K562 (cell line): ENCODE measurements around the gene ADAM22. TPM values are rescaled to one million over a fixed set of nuclear protein-coding genes. Genes with fewer than 3 reads are reported as not detected.

Experiments used
- ATAC-seq: fragments of 200-7000 bp; cut with Tn5 transposase; 3 replicates; pipeline ENCODE4 v1.9.1; 2020; ENCODE audit warnings: moderate library complexity
- BruUV-seq: library from RNA; stranded (reverse); fragments of 400-500 nt; replicated peaks from 2 replicates; lab custom pipeline; 2021; lab: Mats Ljungman, UMichigan
- CTCF ChIA-PET: fragments of 300-600 bp; formaldehyde crosslinking; extraction: SDS; loops from one replicate; lab custom pipeline; 2021; ENCODE audit warnings: low intra/inter-chr PET ratio; lab: Yijun Ruan, JAX
- POLR2A ChIA-PET: fragments of 300-600, 350-650 bp; sonication (Branson Sonifier 250); formaldehyde crosslinking; extraction: SDS; loops from one replicate; lab custom pipeline; 2021; ENCODE audit warnings: antibody characterized with exemption, inconsistent platforms; lab: Yijun Ruan, JAX
- DNase-seq, 4 experiments: peaks; one replicate each; pipeline versions ENCODE4 v3.0.0 to v3.0.0-alpha.2; 2011 to 2018; ENCODE audit warnings: low spot score in 3 of 4, mixed read lengths in 3 of 4; ENCODE audit errors: extremely low read depth in 1 of 4
- FAIRE-seq: peaks from 2 replicates; lab custom pipeline; 2011; peaks lifted over from hg19 to GRCh38; lab: Jason Lieb, UNC
- H2AFZ ChIP-seq: 2 replicates; pipeline ENCODE4 v1.6.0; 2011; ENCODE audit warnings: low read depth, low read length, control low read depth, inconsistent platforms
- H3K27ac ChIP-seq: fragments of 200-600 bp; 3 replicates; pipeline ENCODE4 v1.8.0; 2011; ENCODE audit warnings: low read depth, mild to moderate bottlenecking, control low read depth, inconsistent platforms, low read length, moderate library complexity, mixed read lengths; ENCODE audit errors: extremely low read depth
- H3K27me3 ChIP-seq, 2 experiments: fragments of 300-600 bp in 1 of 2; 2 replicates in 1 of 2; 3 replicates in 1 of 2; pipeline versions ENCODE4 v1.6.0 to v1.8.0; 2011; ENCODE audit warnings: inconsistent platforms in 2 of 2, low read length in 2 of 2, mild to moderate bottlenecking in 1 of 2, mixed read lengths in 1 of 2, moderate library complexity in 1 of 2; ENCODE audit not compliant: control insufficient read depth in 2 of 2, insufficient read depth in 2 of 2
- H3K36me3 ChIP-seq: fragments of 300-600 bp; 3 replicates; pipeline ENCODE4 v1.8.0; 2011; ENCODE audit warnings: mild to moderate bottlenecking, low read length, inconsistent platforms; ENCODE audit not compliant: control insufficient read depth, insufficient read depth
- H3K4me1 ChIP-seq, 2 experiments: fragments of 200-600 bp in 1 of 2; replicated peaks in 1 of 2; 2 replicates in 1 of 2; 3 replicates in 1 of 2; pipeline versions ENCODE4 v1.5.1 to v1.8.0; 2011; ENCODE audit warnings: inconsistent platforms in 2 of 2, low read length in 2 of 2, mild to moderate bottlenecking in 1 of 2, mixed read lengths in 1 of 2, moderate library complexity in 1 of 2; ENCODE audit not compliant: control insufficient read depth in 2 of 2, insufficient read depth in 2 of 2
- H3K4me2 ChIP-seq: 2 replicates; pipeline ENCODE4 v1.6.1; 2011; ENCODE audit warnings: low read length, control low read depth, inconsistent platforms, mixed read lengths; ENCODE audit not compliant: insufficient read depth
- H3K4me3 ChIP-seq: fragments of 200-600 bp; sonication (generic), shearing (Covaris generic); 2 replicates; pipeline ENCODE4 v1.5.1; 2016; ENCODE audit warnings: control low read depth, inconsistent platforms
- H3K79me2 ChIP-seq: fragments of 200-600 bp; 3 replicates; pipeline ENCODE4 v1.8.0; 2011; ENCODE audit warnings: low read length, inconsistent platforms; ENCODE audit not compliant: control insufficient read depth, insufficient read depth
- H3K9ac ChIP-seq, 2 experiments: 2 replicates each; pipeline versions ENCODE4 v1.6.0 to v1.6.1; 2011; ENCODE audit warnings: low read depth in 2 of 2, low read length in 2 of 2, control low read depth in 1 of 2, inconsistent platforms in 1 of 2, mild to moderate bottlenecking in 1 of 2, mixed read lengths in 1 of 2; ENCODE audit not compliant: insufficient read depth in 1 of 2
- H3K9me1 ChIP-seq: one replicate; pipeline ENCODE4 v1.6.0; 2011; ENCODE audit warnings: inconsistent platforms, mild to moderate bottlenecking, low read length, moderate library complexity; ENCODE audit not compliant: control insufficient read depth, insufficient read depth
- H3K9me3 ChIP-seq: replicated peaks from 2 replicates; pipeline ENCODE4 v1.5.1; 2011; ENCODE audit warnings: low read depth, low read length, inconsistent platforms; ENCODE audit not compliant: control insufficient read depth, insufficient read depth
- H4K20me1 ChIP-seq: replicated peaks from 2 replicates; pipeline ENCODE4 v1.6.1; 2011; ENCODE audit warnings: low read length, inconsistent platforms, mixed read lengths; ENCODE audit not compliant: control insufficient read depth, insufficient read depth
- CBX5 ChIP-seq: IDR thresholded peaks from 2 replicates; pipeline ENCODE4 v1.6.1; 2014; ENCODE audit warnings: low read depth, borderline replicate concordance
- E2F5 ChIP-seq: sonication (generic); formaldehyde crosslinking; IDR thresholded peaks from 2 replicates; pipeline ENCODE4 v1.8.0; 2022; ENCODE audit warnings: mild to moderate bottlenecking, missing genetic modification reagents
- JUND ChIP-seq, 2 experiments: IDR thresholded peaks; 2 replicates in 1 of 2; 3 replicates in 1 of 2; pipeline ENCODE4 v1.6.1; 2011; ENCODE audit warnings: borderline replicate concordance in 2 of 2, low read depth in 2 of 2, low read length in 2 of 2, improper control_type of control experiment in 1 of 2, missing biosample characterization in 1 of 2, missing genetic modification characterization in 1 of 2, missing genetic modification reagents in 1 of 2
- SPI1 ChIP-seq: IDR thresholded peaks from 2 replicates; pipeline ENCODE4 v1.6.1; 2011; ENCODE audit warnings: low read depth, low read length, control low read depth, borderline replicate concordance
- TCF3 ChIP-seq: sonication (generic); formaldehyde crosslinking; IDR thresholded peaks from 2 replicates; pipeline ENCODE4 v1.4.0; 2020; ENCODE audit warnings: mild to moderate bottlenecking, missing genetic modification reagents
- THRAP3 ChIP-seq: fragments of 450-650 bp; IDR thresholded peaks from 2 replicates; pipeline ENCODE4 v1.6.1; 2016; ENCODE audit warnings: mild to moderate bottlenecking, inconsistent platforms, borderline replicate concordance
- TOE1 ChIP-seq, 2 experiments: fragments of 450-650 bp in 1 of 2; sonication (generic) in 1 of 2; formaldehyde crosslinking in 1 of 2; IDR thresholded peaks; 2 replicates each; pipeline versions ENCODE4 v1.7.1 to v1.8.0; 2016 to 2022; ENCODE audit warnings: borderline replicate concordance in 2 of 2, mild to moderate bottlenecking in 2 of 2, antibody characterized with exemption in 1 of 2, inconsistent platforms in 1 of 2, low read depth in 1 of 2, missing genetic modification reagents in 1 of 2, moderate library complexity in 1 of 2
- ZFP30 ChIP-seq: fragments of 250-450 bp; sonication (Bioruptor Pico); IDR thresholded peaks from 2 replicates; pipeline ENCODE4 v1.8.0; 2022; ENCODE audit warnings: moderate library complexity, mild to moderate bottlenecking, inconsistent platforms, borderline replicate concordance
- WGBS: fragments of 100-300 bp; shearing (Covaris generic); methylation state at CpG from one replicate; pipeline ENCODE4 v1.1.6; 2016; ENCODE audit warnings: low coverage, mixed read lengths; ENCODE audit not compliant: insufficient coverage; ENCODE audit errors: missing lambda C conversion rate; 5-methylcytosine and 5-hydroxymethylcytosine counted together
- in situ Hi-C: fragments of 300-500 bp; cut with MboI; formaldehyde crosslinking; loops from 4 replicates; pipeline ENCODE4 v1.15.0; 2018; ENCODE audit warnings: inconsistent platforms, mixed read lengths
- intact Hi-C: fragments of 100-400 bp; cut with micrococcal nuclease; formaldehyde crosslinking; loops from 2 replicates; pipeline ENCODE4 v1.14.2; 2022
- polyA plus RNA-seq, 8 experiments: library from polyadenylated mRNA; depleted of rRNA in 4 of 8; stranded (reverse) in 5 of 8; unstranded in 3 of 8; fragments of >200 nt; fragmentation: Nextera tagmentation in 2 of 8; fragmentation: Illumina TruSeq in 1 of 8; extraction: Ambion mirVana in 2 of 8; extraction: Trizol in 1 of 8; gene quantifications; 2 replicates each; pipeline versions ENCODE4 v1.2.1 to v1.2.3, GENCODE V29; 2011 to 2014; ENCODE audit warnings: inconsistent platforms in 1 of 8, missing spikeins in 1 of 8
- total RNA-seq, 7 experiments: library from RNA; depleted of rRNA in 6 of 7; stranded (reverse); fragments of >200 nt in 6 of 7; fragmentation: Illumina TruSeq in 2 of 7; extraction: Trizol in 2 of 7; gene quantifications; 2 replicates each; pipeline versions ENCODE4 v1.2.1 to v1.2.3, GENCODE V29; 2011 to 2021; ENCODE audit warnings: low replicate concordance in 1 of 7
- TF ChIP-seq, protein P1 (sequence below): fragments of 450-650 bp; formaldehyde crosslinking; IDR thresholded peaks from 2 replicates; pipeline ENCODE4 v1.4.0; 2020; ENCODE audit warnings: mild to moderate bottlenecking, moderate library complexity
- TF ChIP-seq, protein P2 (sequence below): fragments of 450-650 bp; IDR thresholded peaks from 2 replicates; pipeline ENCODE4 v1.6.1; 2017; ENCODE audit warnings: mild to moderate bottlenecking, moderate library complexity
- TF ChIP-seq, protein P3 (sequence below), 2 experiments: IDR thresholded peaks in 1 of 2; conservative IDR thresholded peaks in 1 of 2; 2 replicates each; pipeline ENCODE4 v1.6.1; 2016; ENCODE audit warnings: low read depth in 2 of 2, mild to moderate bottlenecking in 1 of 2, missing compliant biosample characterization in 1 of 2, missing genetic modification characterization in 1 of 2, moderate library complexity in 1 of 2

ADAM22 gene
- total and polyA plus RNA-seq, 9 of the 15 experiments (the other 6 are each of a cell fraction or from before 2014, with no cell fraction given) = 0.01 to 0.58 (median 0.18) TPM

- TF ChIP-seq, protein P1, sequence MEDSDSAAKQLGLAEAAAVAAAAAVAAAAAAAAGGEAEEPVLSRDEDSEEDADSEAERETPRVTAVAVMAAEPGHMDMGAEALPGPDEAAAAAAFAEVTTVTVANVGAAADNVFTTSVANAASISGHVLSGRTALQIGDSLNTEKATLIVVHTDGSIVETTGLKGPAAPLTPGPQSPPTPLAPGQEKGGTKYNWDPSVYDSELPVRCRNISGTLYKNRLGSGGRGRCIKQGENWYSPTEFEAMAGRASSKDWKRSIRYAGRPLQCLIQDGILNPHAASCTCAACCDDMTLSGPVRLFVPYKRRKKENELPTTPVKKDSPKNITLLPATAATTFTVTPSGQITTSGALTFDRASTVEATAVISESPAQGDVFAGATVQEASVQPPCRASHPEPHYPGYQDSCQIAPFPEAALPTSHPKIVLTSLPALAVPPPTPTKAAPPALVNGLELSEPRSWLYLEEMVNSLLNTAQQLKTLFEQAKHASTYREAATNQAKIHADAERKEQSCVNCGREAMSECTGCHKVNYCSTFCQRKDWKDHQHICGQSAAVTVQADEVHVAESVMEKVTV (CRISPR knock-in tag) = peak; percentile 58
Measured at GRCh38 chr7:88243345-88243909, 309.4 kb downstream of the ADAM22 start (continued).

DNA sequence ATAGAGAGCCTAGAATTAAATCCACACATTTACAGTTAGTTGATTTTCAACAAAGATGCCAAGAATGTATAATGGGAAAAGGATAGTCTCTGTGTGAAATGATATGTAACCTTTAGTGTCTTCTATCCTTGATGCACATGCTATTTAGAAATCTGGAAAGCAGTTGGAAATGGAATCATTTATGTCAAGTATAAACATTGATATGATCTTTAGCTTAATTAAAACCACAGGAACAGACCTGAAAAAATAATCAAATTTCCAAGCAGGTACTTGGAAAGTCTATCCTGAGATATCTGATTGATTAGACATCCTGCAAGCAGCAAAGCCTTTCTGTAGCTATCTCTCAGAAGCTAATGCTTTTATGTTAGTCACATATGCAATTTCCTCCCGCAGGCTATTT, 310.2 kb downstream of the ADAM22 start:
- Histone ChIP-seq H3K4me2 (no peak overlapping the region), H3K79me2 (no peaks in the 10 kb centered on the region), H3K9me3 (no peaks in the 10 kb centered on the region), H3K4me1 (no peaks in the 10 kb centered on the region), H2AFZ (no peak overlapping the region), H3K9me1 (no peaks in the 10 kb centered on the region), H3K36me3 (no peaks in the 10 kb centered on the region), H3K27me3 (no peaks in the 10 kb centered on the region), H3K27ac (no peak overlapping the region), H4K20me1 (no peaks in the 10 kb centered on the region), H3K9ac (no peak overlapping the region), H3K4me3 (no peak overlapping the region)
- ATAC-seq (no peak), DNase-seq (no peak), FAIRE-seq (no peak)
- ChIA-PET CTCF (no interaction called here), POLR2A (no interaction called here)
- no TSS peak for BruUV-seq
- in situ Hi-C loops = loop anchor here (25.0 kb wide), 1 partner anchor 1893 kb away; no protein-coding TSS in a partner anchor
- WGBS = 0% methylated on average over 1 of the region's 1 CpG
- intact Hi-C loops = loop anchor here (5.0 to 10.0 kb wide), 2 partner anchors 1378 to 1911 kb away; partner anchors contain the start of gene STEAP1
- no peak for TF ChIP-seq JUND (IDR thresholded peaks at IDR 0.05; ENCODE audit: borderline replicate concordance, low read depth, low read length)
- TF ChIP-seq JUND (tag; IDR thresholded peaks at IDR 0.05; ENCODE audit: borderline replicate concordance, low read depth, low read length) = no peak
- TF ChIP-seq, protein P2, sequence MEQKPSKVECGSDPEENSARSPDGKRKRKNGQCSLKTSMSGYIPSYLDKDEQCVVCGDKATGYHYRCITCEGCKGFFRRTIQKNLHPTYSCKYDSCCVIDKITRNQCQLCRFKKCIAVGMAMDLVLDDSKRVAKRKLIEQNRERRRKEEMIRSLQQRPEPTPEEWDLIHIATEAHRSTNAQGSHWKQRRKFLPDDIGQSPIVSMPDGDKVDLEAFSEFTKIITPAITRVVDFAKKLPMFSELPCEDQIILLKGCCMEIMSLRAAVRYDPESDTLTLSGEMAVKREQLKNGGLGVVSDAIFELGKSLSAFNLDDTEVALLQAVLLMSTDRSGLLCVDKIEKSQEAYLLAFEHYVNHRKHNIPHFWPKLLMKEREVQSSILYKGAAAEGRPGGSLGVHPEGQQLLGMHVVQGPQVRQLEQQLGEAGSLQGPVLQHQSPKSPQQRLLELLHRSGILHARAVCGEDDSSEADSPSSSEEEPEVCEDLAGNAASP = no peak
- TF ChIP-seq, protein P3, sequence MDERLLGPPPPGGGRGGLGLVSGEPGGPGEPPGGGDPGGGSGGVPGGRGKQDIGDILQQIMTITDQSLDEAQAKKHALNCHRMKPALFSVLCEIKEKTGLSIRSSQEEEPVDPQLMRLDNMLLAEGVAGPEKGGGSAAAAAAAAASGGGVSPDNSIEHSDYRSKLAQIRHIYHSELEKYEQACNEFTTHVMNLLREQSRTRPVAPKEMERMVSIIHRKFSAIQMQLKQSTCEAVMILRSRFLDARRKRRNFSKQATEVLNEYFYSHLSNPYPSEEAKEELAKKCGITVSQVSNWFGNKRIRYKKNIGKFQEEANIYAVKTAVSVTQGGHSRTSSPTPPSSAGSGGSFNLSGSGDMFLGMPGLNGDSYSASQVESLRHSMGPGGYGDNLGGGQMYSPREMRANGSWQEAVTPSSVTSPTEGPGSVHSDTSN (CRISPR knock-in tag; IDR thresholded peaks at IDR 0.05; ENCODE audit: low read depth) = no peak
- TF ChIP-seq, protein P3 (tag; conservative IDR thresholded peaks at IDR 0.05; ENCODE audit: low read depth) = no peak
- no peak for TF ChIP-seq TCF3 (CRISPR knock-in tag)
- TF ChIP-seq THRAP3 = no peak
- TF ChIP-seq E2F5 = no peak
- no peak for TF ChIP-seq ZFP30 (CRISPR knock-in tag)
- TF ChIP-seq CBX5 = no peak
- no peak for TF ChIP-seq SPI1
- no peak for TF ChIP-seq TOE1 (IDR thresholded peaks at IDR 0.05; ENCODE audit: borderline replicate concordance)
- TF ChIP-seq TOE1 (CRISPR knock-in tag; IDR thresholded peaks at IDR 0.05; ENCODE audit: borderline replicate concordance, low read depth) = no peak
